GM13976 (cell line): ENCODE results near the gene FAM43B.

ENCODE experiments used
- DNase-seq: peaks from one replicate; pipeline ENCODE4 v3.0.0; 2012; ENCODE audit warnings: low spot score
- in situ Hi-C: fragments of 300-500 bp; cut with MboI; formaldehyde crosslinking; loops from one replicate; pipeline ENCODE4 v1.12.0; 2022; ENCODE audit warnings: low sequenced_read_pairs, mixed read lengths, inconsistent platforms; ENCODE audit not compliant: unreplicated experiment
- TF ChIP-seq, protein P1 (sequence below): IDR thresholded peaks from 2 replicates; pipeline ENCODE4 v1.5.1; 2012; ENCODE audit warnings: borderline replicate concordance, mild to moderate bottlenecking; ENCODE audit not compliant: insufficient read depth; ENCODE audit errors: extremely low read depth, missing control alignments, control extremely low read depth

The FAM43B gene

DNA sequence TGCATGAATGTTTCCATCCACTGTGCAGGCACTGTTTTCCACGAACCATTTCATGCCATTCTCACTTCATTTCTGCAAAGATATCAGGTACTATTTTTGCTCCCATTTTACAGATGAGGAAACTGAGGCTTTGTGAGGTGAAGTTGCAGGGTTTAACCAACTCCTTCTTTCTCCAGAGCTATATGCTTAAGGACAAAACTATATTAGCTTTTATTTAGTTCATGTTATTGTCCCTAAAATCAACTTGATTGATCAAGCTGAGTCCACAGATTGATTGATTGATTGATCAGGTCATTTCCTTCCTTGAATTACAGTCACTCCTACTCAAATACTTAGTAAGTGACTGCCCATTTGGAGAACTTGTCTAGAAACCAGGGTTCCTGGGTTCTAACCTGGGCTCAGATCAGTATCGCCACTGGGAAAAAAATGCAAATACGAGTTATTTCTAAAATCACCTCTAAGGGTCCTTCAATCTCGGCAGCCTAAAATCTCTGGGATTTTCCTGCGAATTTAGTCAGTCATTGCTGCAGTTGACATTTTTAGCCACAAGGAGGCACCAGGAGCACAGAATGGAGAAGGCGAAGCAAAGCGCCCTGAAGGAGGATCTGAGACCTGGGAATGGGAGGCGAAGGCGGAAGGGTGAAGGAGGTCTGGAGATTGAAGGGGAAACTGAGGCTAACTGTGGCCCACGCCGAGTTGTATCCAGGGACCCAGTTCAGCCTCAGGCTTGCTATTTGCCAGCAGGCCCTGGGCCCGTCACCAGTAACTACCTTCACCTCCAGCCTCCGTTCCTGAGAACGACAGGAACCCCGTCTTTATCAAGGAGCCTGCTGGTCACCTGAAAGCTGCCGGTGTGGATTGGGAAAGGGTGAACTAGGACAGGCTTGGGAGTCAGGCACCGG lies 30.2 kb upstream of the FAM43B start:
- DNase-seq: peak; percentile 64
- TF ChIP-seq, protein P1, sequence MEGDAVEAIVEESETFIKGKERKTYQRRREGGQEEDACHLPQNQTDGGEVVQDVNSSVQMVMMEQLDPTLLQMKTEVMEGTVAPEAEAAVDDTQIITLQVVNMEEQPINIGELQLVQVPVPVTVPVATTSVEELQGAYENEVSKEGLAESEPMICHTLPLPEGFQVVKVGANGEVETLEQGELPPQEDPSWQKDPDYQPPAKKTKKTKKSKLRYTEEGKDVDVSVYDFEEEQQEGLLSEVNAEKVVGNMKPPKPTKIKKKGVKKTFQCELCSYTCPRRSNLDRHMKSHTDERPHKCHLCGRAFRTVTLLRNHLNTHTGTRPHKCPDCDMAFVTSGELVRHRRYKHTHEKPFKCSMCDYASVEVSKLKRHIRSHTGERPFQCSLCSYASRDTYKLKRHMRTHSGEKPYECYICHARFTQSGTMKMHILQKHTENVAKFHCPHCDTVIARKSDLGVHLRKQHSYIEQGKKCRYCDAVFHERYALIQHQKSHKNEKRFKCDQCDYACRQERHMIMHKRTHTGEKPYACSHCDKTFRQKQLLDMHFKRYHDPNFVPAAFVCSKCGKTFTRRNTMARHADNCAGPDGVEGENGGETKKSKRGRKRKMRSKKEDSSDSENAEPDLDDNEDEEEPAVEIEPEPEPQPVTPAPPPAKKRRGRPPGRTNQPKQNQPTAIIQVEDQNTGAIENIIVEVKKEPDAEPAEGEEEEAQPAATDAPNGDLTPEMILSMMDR: peak; percentile 75
- in situ Hi-C loops: loop anchor here (5.0 kb wide), 1 partner anchor 115 kb away; no protein-coding TSS in a partner anchor

DNA sequence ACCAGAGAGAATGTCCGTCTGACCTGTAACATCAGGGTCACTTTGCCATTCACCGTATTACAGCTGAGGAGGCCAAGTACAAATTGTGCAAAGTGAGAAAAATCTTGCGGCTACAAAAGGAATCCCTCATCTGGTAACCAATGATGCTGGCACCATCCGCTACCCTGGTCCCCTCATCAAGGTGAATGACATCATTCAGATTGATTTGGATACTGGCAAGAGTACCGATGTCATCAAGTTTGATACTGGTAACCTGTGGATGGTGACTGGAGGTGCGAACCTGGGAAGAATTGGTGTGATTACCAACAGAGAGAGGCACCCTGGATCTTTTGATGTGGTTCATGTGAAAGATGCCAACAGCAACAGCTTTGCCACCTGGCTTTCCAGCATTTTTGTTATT lies 26.1 kb upstream of the FAM43B start:
- DNase-seq: no peak
- in situ Hi-C loops: loop anchor here (25.0 kb wide), 1 partner anchor 686 kb away; no protein-coding TSS in a partner anchor

DNA sequence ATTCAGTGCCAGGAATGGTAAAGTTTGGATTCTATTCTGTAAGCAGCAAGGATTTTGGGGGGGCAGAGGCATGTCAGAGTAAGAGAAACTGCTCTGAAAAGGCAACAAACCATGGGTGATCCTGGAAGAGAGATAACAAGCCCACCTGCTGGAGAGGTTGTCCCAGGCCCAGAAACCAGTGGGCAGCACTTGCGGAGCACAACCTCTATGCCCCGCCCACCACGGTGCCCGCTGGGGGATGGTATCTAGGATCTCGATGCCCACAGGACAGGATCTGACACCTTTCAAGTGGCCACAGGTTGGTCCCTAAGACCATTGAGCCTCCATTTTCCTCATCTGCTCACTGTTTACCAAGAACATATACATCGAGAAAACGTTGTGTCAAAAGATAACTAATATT lies 24.2 kb upstream of the FAM43B start:
- no peak for DNase-seq
- in situ Hi-C loops: loop anchor here (25.0 kb wide), 1 partner anchor 684 kb away; no protein-coding TSS in a partner anchor
- TF ChIP-seq, protein P1: no peak

More for the DNA sequence above, 26.1 kb upstream of the FAM43B start:
- TF ChIP-seq, protein P1: no peak

DNA sequence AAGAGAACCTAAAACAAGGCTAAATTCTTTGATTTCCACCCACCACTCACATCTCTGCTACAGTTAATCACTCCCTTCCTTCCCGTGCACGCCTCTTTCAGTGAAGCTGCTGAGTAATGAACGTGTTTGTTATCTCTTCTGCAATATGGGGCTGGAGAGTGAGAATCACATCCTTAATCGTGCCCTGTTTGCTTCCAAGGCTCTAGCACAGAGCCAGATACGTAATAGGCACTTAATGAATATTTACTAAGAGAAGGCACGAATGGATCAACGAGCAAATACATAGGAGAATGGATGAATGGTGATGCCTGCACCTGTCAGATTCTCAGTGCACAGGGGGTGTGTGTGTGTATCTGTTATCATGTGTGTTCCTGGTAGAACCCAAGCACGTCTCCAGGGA lies 22.1 kb upstream of the FAM43B start:
- TF ChIP-seq, protein P1: no peak
- in situ Hi-C loops: loop anchor here (25.0 kb wide), 1 partner anchor 682 kb away; no protein-coding TSS in a partner anchor
- no peak for DNase-seq

DNA sequence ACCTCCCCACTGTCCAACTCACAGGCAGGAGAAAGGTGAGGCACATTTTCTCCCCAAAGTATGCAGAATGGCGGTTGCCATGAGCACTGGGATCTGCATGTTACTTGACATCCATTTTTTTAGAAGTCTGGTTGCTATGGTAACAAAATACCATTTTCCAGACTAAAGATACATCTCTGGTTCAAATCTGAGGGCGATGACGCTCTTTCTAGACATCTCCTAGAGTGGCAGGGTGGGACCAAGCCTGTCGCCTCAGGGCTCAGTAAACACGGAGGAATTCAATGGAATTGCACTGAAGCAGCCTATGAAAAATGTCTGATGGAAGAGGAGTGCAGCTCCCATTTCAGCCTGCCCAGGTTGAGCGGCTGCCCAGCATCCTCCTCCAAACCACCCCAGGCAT lies 21.5 kb upstream of the FAM43B start:
- in situ Hi-C loops: loop anchor here (25.0 kb wide), 1 partner anchor 681 kb away; no protein-coding TSS in a partner anchor
- no peak for DNase-seq
- TF ChIP-seq, protein P1: no peak

DNA sequence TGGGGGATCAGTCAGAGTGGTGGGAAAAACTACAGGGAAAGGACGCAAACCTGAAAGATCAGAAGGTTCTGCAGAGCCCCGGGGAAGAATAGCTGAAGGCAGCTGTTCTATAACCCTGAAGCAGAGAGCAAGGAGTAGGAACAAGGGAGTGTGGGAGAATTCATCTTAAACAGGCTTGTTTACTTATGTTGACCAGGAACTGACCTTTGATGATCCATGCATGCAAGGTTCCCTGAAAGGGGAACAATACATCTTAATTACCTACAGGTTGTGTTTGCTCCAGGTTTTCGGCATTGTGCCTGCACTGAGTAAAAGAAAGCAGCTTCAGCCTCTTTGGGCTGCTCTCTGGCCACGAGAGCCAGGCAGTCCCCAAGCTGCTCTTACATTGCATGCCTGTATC lies 18.7 kb upstream of the FAM43B start:
- TF ChIP-seq, protein P1: no peak
- DNase-seq: no peak
- in situ Hi-C loops: loop anchor here (25.0 kb wide), 1 partner anchor 679 kb away; no protein-coding TSS in a partner anchor
